NCI-H2196 treated with DMSO at 0.1 percent for 48 hours (cell line): Measurements from ENCODE around the gene FREM3.
"Not testable (repeated sequence)": the region's sequence is repeated elsewhere in the genome, so short reads cannot be mapped to it uniquely, and the experiment has no call there.

ENCODE experiments used
- DNase-seq: peaks from one replicate; lab custom pipeline; 2025; ENCODE audit not compliant: unreplicated experiment; lab: John Stamatoyannopoulos, UW

FREM3 gene

DNA sequence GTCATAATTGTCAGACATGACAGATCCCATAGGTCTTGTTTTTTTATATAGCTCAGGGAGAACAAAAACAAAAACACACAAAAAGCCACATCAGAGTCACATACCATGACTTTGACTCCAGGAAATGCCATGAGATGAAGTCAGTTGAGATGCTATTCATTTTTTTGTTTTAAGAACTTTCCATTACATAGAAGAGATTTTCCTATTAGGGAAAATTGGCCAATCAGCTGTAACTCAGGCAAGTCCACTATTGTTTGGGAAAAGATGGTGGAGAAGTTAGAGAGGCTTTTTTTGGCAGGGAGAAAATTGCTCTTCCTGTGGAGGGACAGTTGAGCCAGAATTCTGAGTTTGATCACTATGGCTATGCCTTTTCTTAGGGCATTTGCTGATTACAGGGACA, 114.4 kb downstream of the FREM3 start:
- DNase-seq: no peak

DNA sequence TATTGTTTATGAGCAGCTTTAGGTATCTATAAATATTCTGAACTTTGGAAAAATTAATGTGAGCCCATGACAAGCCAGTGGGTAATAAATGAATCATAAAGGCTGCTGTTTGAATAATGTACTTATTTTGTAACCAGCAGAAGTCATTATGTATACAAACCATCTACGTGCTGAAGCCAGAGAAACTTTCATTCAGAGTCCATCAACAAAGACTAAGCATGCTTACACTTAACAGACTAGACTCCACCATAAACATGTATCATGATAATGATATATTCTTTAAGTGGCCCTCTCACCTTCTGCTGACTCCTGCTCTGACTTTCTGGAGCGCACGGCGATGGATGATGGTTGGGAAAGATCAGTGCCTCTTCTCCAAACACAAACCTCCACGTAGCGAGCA, 114.9 kb downstream of the FREM3 start:
- DNase-seq: no peak

DNA sequence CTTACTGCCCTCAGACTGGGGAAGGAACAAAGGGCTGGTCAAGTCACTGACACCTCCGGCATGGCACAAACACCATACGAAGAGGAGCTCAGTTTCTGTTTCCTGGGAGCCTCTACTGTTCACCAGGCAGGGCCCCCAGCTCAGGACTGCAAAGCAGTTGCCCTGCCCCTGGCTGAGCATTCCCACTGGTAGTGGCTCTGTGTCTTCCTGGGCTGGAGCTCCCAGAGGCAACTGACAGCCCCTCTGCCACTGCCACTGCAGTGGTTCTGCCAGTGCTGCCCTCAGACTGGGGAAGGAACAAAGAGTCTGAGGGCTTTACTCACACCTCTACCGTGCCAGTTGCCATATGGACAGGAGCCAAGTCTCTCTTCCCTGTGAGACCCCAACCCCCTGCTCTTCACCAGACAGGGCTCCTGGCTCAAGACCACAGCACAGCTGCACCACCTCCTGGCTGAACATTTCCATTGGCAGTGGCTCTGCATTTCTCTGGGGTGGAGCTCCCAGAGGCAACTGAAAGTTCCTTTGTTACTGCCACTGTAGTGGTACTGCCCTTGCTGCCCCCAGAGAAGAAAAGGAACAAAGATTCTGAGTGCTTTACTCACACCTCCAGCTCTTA, 119.0 kb downstream of the FREM3 start:
- DNase-seq: no peak

DNA sequence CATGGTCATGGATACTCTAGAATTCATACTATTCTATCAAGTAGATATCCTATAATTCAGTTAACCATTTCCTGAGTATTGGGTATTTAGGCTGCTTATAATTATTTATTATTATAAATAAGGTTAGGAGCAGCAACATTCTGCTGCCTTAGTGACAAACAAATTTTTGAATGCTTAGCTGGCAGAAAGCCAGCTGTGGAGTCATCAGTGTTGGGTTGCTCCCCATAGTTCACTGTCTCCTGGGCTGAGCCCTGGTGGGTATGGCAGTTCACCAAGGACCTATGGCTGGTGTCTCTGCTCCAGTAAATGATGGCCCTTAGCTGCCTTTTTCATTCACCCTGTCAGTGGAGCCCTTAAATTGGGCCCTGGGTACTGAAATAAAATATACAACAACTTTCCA, 125.1 kb downstream of the FREM3 start:
- no peak for DNase-seq

DNA sequence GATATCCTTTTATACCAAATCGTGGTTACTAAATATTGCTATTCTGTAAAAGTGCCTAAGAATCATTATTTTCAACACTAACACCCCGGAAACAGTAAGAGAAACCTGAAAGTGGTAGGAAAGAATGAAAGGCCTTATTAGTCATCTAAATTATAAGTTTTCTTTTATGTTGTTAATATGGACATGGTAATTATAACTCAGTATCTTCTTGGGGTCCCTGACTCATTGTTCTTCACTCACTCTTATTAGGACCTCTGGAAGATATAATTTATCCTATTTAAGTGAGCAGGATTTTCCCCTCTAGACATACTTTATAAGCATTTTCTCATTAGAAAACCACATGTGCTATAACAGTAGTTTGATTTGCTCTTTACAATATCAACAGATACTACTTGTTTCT, 136.0 kb downstream of the FREM3 start:
- DNase-seq: no peak

DNA sequence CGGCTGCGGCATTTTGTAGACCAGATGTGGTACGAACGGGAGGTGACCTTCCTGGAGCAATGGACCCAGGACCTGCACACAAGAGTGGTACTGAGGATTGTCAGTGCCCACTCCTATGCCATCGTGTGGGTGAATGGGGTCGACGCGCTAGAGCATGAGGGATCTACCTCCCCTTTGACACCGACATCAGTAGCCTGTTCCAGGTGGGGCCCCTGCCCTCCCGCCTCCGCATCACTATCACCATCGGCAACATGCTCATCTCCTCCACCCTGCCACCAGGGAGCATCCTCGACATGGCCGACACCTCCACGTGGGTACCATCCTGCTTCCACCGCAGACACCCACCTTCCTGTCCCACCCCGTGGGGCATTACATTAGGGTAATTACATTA, 140.7 kb downstream of the FREM3 start:
- DNase-seq: no peak

DNA sequence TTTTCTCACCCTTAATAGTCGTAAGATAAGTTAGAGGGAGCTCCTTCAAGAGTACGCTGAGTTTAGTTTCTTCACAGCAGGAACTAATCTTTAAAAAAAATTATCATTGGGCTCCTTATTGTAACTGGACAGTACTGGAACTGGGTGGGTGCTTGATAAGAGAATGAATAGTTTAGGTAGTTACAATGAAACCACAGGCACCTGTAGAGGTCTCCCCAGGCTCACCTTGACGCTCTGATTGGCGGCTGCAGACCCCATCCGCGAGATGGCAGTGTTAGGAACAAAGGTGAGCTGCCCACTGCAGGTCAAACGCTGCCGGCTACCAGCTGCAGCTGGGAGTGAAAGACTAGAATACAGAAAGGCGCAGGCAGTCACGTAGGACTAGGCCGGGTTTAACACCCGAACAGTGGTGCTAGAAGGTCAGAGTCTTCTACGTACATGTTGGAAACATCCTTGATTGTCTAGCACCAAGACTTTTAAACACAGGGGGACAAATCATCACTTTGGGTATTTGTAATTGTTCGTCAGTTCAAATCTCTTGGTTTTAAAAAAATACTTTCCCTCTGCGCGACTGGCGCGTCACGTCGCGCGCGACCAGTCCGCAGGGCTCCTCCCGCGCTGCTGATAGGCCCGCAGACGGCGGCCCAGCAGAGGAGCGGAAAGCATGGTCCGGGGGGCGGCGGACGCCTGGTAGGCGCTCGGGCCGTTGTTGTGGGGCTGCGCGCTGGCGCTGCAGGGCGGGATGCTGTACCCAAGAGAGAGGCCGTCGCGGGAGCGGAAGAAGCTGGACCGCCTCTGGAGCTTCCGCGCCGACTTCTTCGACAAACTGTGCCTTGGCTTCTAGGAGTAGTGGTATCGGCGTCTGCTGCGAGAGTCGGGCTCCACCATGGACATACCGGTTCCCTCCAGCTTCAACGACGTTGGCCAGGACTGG, 141.4 kb downstream of the FREM3 start:
- DNase-seq: peak; percentile 60

DNA sequence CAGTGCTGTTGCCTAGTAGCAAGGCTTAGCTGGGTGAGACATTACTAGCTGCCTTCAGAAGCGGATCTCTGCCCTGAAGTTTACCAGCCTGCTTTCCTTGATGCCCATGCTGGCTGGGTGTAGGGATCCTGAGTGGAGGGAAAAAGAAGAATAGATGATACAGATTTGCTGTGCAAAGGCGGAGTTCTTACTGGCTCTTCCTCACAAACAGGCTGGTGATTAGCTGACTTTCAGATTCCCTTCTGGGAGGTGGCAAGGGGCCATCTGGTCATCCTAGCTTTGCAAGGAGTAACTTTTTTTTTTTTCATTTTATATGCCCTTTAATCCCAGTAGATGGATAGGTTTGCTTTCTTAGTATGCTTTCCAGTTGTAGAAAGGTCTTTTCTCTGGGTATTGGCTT, 142.2 kb downstream of the FREM3 start:
- DNase-seq: no peak

DNA sequence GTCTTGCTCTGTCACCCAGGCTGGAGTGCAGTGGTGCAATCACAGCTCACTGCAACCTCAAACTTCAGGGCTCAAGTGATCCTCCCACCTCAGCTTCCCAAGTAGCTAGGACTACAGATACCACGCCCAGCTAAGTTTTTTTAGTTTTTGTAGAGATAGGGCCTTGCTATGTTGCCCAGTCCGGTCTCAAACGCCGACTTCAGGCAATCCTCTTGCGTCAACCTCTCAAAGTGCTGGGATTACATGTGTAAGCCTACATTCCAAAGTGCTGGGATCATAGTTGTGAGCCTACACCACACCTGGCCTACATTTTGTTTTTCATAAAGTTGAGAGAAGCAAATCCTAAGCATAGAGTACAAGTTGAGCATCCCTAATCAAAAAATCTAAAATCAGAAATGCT, 144.8 kb downstream of the FREM3 start:
- DNase-seq: no peak

DNA sequence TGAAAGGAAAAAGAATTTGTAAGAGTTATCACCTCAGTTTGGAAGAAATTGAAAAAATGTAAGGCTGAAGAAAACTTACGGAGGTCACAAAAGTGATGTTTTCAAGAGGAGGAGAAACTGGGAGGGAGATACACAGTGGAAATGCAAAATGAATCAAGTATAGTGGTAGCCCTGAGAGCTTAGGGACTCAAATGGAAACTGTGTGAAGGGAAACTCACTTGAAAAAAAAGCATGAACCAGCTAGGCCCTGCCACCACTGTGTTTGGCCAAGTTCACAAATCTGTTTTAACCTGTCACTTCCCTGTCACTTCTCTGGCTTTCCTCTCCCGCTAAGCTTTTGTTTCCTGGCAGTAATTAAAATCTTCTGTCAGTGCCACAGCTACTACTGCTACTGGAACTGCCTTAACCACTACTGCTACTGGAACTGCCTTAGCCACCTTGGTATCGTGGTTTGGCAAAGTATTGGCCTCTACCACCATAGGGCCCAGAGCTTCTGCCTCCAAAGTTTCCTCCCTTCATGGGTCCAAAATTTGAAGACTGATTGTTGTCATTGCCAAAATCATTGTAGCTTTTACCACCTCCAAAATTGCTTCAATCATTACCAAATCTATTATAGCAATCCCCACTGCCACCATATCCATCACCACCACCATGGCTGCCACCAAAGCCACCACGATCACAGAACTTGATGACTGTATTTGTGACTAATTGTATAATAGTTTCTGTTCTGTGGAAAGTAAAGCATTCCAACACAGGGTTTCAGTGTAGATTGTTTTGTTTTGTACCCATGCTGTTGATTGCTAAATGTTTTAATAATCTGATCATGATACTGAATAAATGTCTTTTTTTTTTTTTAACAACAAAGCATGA, 145.5 kb downstream of the FREM3 start:
- no peak for DNase-seq

DNA sequence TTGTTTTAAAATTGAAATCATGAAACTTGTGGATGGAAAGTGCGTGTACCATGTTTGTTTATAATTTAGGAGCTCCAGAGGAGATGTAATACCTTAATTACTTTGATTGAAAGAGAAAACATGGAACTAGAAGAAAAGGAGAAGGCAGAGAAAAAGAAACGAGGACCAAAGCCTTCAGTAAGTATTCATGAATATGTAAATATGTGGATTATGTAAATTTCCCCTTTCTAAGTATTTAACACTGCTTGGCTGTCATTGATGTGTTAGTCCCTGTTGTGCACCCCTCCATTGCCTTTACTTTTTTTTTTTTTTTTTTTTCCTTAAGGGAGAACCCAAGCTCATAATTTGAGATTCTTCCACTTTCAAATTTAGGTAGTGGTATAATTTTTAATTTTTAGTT, 150.5 kb downstream of the FREM3 start:
- DNase-seq: no peak

DNA sequence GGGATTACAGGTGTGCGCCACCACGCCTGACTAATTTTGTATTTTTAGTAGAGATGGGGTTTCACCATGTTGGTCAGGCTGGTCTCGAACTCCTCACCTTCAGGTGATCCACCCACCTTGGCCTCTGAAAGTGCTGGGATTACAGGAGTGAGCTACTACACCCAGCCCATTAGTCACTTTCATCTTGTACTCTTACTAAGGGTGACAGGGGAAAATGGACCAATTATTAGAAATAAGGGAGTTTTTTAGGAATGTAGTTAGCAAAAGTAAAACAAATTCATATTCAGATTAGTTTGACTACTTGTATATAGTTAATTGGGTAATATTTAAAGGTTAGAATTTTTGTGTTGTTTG, 160.8 kb downstream of the FREM3 start:
- no peak for DNase-seq

DNA sequence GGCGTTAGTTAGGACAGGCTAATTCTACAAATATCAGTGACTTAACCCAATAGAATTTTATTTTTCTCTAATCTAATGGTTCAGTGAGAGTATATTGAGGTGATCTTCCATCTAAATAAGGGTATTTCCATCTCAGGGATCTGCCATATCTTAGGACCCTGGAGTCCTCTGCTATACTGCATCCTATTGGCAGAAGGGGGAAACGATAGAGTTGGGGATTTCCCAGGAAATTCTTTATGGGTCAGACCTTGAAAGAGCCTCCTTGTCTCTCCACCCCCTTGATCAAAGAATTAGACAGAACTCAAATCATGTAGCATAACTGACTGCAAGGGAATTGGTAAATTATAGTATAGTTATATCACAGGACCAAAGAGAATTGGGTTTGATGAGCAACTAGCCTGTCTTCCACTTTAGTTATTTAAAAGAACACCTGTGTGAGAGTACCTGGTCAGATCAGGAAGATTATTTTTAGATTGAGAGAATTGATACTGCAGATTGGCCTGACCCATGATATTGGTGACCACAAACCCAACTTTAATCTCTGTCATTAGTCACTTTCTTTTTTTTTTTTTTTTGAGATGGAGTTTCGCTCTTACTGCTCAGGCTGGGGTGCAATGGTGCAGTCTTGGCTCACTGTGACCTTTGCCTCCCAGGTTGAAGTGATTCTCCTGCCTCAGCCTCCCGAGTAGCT, 161.4 kb downstream of the FREM3 start:
- DNase-seq: no peak

DNA sequence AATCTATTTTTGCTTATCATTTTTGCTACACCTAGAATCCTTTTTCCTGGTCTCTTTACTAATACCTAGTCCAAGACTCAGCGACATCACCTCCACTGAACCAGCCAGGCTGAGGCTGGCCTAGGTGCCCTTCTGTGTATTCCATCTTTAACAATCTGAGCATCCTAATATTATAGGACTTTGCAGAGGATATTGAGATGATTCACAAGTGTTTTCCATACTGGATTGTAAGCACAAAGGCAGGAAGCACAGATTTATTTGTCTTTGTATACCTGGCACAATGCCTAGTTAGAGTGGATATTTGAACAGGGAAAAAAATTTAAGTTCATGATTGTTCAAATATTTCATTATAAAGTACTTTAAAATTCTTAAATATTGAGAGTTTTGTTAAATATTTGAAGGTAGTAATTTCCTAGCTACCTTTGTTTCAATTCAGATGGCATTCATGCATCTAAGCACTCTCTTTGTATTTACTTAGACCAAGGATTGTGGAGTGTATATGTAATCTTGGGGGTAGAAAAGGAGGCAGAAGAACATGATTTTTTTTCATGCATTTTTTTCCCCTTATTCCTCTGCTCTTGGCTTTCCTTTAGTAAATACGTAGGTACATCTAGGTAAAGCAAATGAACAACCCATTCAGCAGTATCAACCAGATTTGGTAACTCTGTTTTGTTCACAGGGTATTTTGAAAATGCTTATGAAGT, 168.5 kb downstream of the FREM3 start:
- no peak for DNase-seq

DNA sequence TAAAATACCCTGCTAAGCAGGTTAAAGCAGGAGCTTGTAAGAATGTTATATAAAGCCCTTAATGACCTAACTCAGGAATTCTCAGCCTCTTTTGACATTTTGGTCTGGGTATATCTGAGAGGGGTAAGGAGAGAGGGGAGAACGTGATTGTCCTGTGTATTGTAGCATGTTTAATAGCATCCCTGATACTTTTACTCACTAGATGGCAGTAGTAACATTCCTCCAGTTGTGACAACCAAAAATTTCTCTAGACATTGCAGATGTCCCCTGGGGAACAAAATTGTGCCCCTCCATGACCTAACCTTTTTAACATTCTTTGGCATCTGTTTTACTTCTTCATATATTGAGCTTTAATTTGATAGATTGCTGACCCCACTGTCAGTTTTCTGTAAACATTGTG, 169.1 kb downstream of the FREM3 start:
- DNase-seq: no peak

DNA sequence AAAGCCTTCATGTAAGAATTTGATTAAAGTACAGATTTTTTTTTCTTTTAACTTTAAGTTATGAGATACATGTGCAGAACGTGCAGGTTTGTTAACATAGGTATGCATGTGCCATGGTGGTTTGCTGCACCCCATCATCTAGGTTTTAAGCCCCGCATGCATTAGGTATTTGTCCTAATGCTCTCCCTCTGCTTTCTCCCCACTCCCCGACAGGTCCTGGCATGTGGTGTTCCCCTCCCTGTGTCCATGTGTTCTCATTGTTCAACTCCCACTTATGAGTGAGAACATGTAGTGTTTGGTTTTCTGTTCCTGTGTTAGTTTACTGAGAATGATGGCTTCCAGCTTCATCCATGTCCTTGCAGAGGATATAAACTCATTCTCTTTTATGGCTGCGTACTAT, 172.4 kb downstream of the FREM3 start:
- not testable (repeated sequence) for DNase-seq
